H1 (cell line): ENCODE results near the gene EIF4E3. TPM values are rescaled to one million over a fixed set of nuclear protein-coding genes. Genes with fewer than 3 reads are reported as not detected.

ENCODE experiments used
- CTCF ChIA-PET: fragments of 300-600 bp; sonication (Branson Sonifier 250); formaldehyde crosslinking; loops from one replicate; lab custom pipeline; 2021; ENCODE audit not compliant: partially characterized antibody; lab: Charles Lee
- POLR2A ChIA-PET: fragments of 300-600 bp; sonication (Branson Sonifier 250); formaldehyde crosslinking; loops from one replicate; lab custom pipeline; 2021; ENCODE audit warnings: inconsistent platforms; ENCODE audit not compliant: partially characterized antibody; lab: Charles Lee
- DNase-seq, 2 experiments: peaks; one replicate each; pipeline versions ENCODE4 v3.0.0 to v3.0.0-alpha.2; 2010 to 2022; ENCODE audit warnings: low spot score in 2 of 2, low read depth in 1 of 2, mixed read lengths in 1 of 2
- FAIRE-seq: peaks from 2 replicates; lab custom pipeline; 2011; peaks lifted over from hg19 to GRCh38; lab: Jason Lieb, UNC
- H2AFZ ChIP-seq: 2 replicates; pipeline ENCODE4 v1.8.1; 2012; ENCODE audit warnings: low read length, inconsistent platforms
- H2AK5ac ChIP-seq: 2 replicates; pipeline ENCODE4 v1.6.1; 2013; ENCODE audit warnings: low read depth, low read length
- H2BK120ac ChIP-seq: replicated peaks from 2 replicates; pipeline ENCODE3; 2013; ENCODE audit warnings: low read depth, low read length, inconsistent platforms
- H2BK12ac ChIP-seq: 2 replicates; pipeline ENCODE4 v1.6.1; 2013; ENCODE audit warnings: low read depth, low read length
- H2BK15ac ChIP-seq: 2 replicates; pipeline ENCODE4 v1.6.1; 2013; ENCODE audit warnings: low read length
- H2BK20ac ChIP-seq: 2 replicates; pipeline ENCODE4 v1.6.1; 2013; ENCODE audit warnings: low read length
- H2BK5ac ChIP-seq: 2 replicates; pipeline ENCODE4 v1.6.1; 2013; ENCODE audit warnings: low read depth, low read length
- H3K14ac ChIP-seq: 2 replicates; pipeline ENCODE4 v1.6.1; 2013; ENCODE audit warnings: inconsistent platforms; ENCODE audit not compliant: insufficient read length
- H3K18ac ChIP-seq: 2 replicates; pipeline ENCODE4 v1.6.1; 2013; ENCODE audit warnings: low read length; ENCODE audit errors: extremely low read depth
- H3K23ac ChIP-seq: 2 replicates; pipeline ENCODE4 v1.6.1; 2013; ENCODE audit warnings: inconsistent platforms; ENCODE audit not compliant: insufficient read length
- H3K23me2 ChIP-seq: 2 replicates; pipeline ENCODE4 v1.6.1; 2013; ENCODE audit warnings: low read depth, low read length
- H3K27ac ChIP-seq: 2 replicates; pipeline ENCODE4 v1.6.1; 2011; ENCODE audit warnings: low read depth, low read length, inconsistent platforms
- H3K27me3 ChIP-seq, 4 experiments: replicated peaks in 1 of 4; 1 replicate in 1 of 4; 2 replicates in 3 of 4; pipeline versions ENCODE4 v1.6.1 to v1.8.1; 2011 to 2013; ENCODE audit warnings: low read length in 3 of 4, mild to moderate bottlenecking in 3 of 4, inconsistent platforms in 2 of 4, mixed read lengths in 2 of 4, moderate library complexity in 1 of 4; ENCODE audit not compliant: control insufficient read depth in 3 of 4, insufficient read depth in 3 of 4; ENCODE audit errors: extremely low read depth in 1 of 4
- H3K36me3 ChIP-seq, 4 experiments: 2 replicates each; pipeline versions ENCODE4 v1.6.1 to v1.8.1; 2011 to 2013; ENCODE audit warnings: mild to moderate bottlenecking in 4 of 4, low read length in 3 of 4, moderate library complexity in 2 of 4, control low read depth in 1 of 4, inconsistent platforms in 1 of 4; ENCODE audit not compliant: insufficient read depth in 4 of 4, control insufficient read depth in 2 of 4
- H3K4ac ChIP-seq: replicated peaks from 2 replicates; pipeline ENCODE3; 2013; ENCODE audit warnings: low read length, low read depth, mixed read lengths, inconsistent platforms; ENCODE audit not compliant: insufficient read length
- H3K4me1 ChIP-seq, 4 experiments: replicated peaks in 1 of 4; 1 replicate in 1 of 4; 2 replicates in 3 of 4; pipeline versions ENCODE4 v1.6.1 to v1.8.1; 2011 to 2013; ENCODE audit warnings: low read length in 3 of 4, inconsistent platforms in 2 of 4, mixed read lengths in 1 of 4; ENCODE audit not compliant: insufficient read depth in 4 of 4, control insufficient read depth in 3 of 4
- H3K4me2 ChIP-seq, 2 experiments: 2 replicates each; pipeline versions ENCODE4 v1.6.1 to v1.8.1; 2011 to 2013; ENCODE audit warnings: low read depth in 2 of 2, low read length in 2 of 2, control low read depth in 1 of 2, inconsistent platforms in 1 of 2, mild to moderate bottlenecking in 1 of 2; ENCODE audit not compliant: insufficient read depth in 1 of 2
- H3K4me3 ChIP-seq, 4 experiments: fragments of 200-600, 300-600 bp in 1 of 4; sonication (generic), shearing (Covaris generic), sonication (Bioruptor Twin) in 1 of 4; 2 replicates each; pipeline versions ENCODE4 v1.5.1 to v1.8.1; 2011 to 2016; ENCODE audit warnings: low read length in 4 of 4, low read depth in 3 of 4, control low read depth in 2 of 4, inconsistent platforms in 2 of 4, mild to moderate bottlenecking in 2 of 4, mixed read lengths in 1 of 4, moderate library complexity in 1 of 4; ENCODE audit not compliant: insufficient read depth in 2 of 4; ENCODE audit errors: extremely low read depth in 1 of 4
- H3K56ac ChIP-seq: replicated peaks from 2 replicates; pipeline ENCODE3; 2013; ENCODE audit warnings: low read depth, mild to moderate bottlenecking, mixed read lengths, low read length, inconsistent platforms; ENCODE audit not compliant: insufficient read length
- H3K79me1 ChIP-seq: 2 replicates; pipeline ENCODE4 v1.6.1; 2013; ENCODE audit warnings: low read depth, low read length, control low read depth
- H3K79me2 ChIP-seq, 2 experiments: 2 replicates each; pipeline versions ENCODE4 v1.6.1 to v1.8.1; 2012 to 2013; ENCODE audit warnings: low read length in 2 of 2, mild to moderate bottlenecking in 2 of 2, inconsistent platforms in 1 of 2; ENCODE audit not compliant: insufficient read depth in 2 of 2, control insufficient read depth in 1 of 2
- H3K9ac ChIP-seq, 4 experiments: replicated peaks in 1 of 4; 1 replicate in 1 of 4; 2 replicates in 3 of 4; pipeline versions ENCODE4 v1.6.1 to v1.8.1; 2011 to 2013; ENCODE audit warnings: low read depth in 3 of 4, low read length in 3 of 4, control low read depth in 2 of 4, mild to moderate bottlenecking in 2 of 4, moderate library complexity in 2 of 4, inconsistent platforms in 1 of 4; ENCODE audit errors: extremely low read depth in 1 of 4
- H3K9me3 ChIP-seq, 2 experiments: 2 replicates each; pipeline versions ENCODE4 v1.6.1 to v1.8.1; 2012 to 2013; ENCODE audit warnings: mild to moderate bottlenecking in 2 of 2, moderate library complexity in 2 of 2, control low read depth in 1 of 2, inconsistent platforms in 1 of 2, low read depth in 1 of 2, low read length in 1 of 2, mixed read lengths in 1 of 2; ENCODE audit not compliant: insufficient read depth in 2 of 2
- H4K20me1 ChIP-seq, 2 experiments: replicated peaks in 1 of 2; 2 replicates each; pipeline versions ENCODE3 to v1.8.1; 2011 to 2013; ENCODE audit warnings: inconsistent platforms in 2 of 2, low read length in 2 of 2, mild to moderate bottlenecking in 1 of 2; ENCODE audit not compliant: insufficient read depth in 2 of 2, control insufficient read depth in 1 of 2
- H4K5ac ChIP-seq: 2 replicates; pipeline ENCODE4 v1.6.1; 2013; ENCODE audit warnings: low read length, low read depth, mixed read lengths, inconsistent platforms; ENCODE audit not compliant: insufficient read length
- H4K8ac ChIP-seq: 2 replicates; pipeline ENCODE4 v1.8.0; 2013; ENCODE audit warnings: mild to moderate bottlenecking, moderate library complexity, low read length, inconsistent platforms; ENCODE audit not compliant: insufficient read depth; ENCODE audit errors: extremely low read depth
- H4K91ac ChIP-seq: replicated peaks from 2 replicates; pipeline ENCODE3; 2013; ENCODE audit warnings: low read length, mixed read lengths, inconsistent platforms; ENCODE audit not compliant: insufficient read length
- BACH1 ChIP-seq: IDR thresholded peaks from 2 replicates; pipeline ENCODE4 v1.6.1; 2012; ENCODE audit warnings: low read length, improper control_type of control experiment
- HDAC2 ChIP-seq, 2 experiments: fragments of 300-600 bp in 1 of 2; sonication (generic) in 1 of 2; IDR thresholded peaks; 2 replicates each; pipeline ENCODE4 v1.6.1; 2011 to 2012; ENCODE audit warnings: low read depth in 2 of 2, low read length in 2 of 2, mild to moderate bottlenecking in 2 of 2, moderate library complexity in 2 of 2, borderline replicate concordance in 1 of 2, inconsistent platforms in 1 of 2
- KDM1A ChIP-seq: fragments of 200-600, 300-600 bp; sonication (generic); IDR thresholded peaks from 2 replicates; pipeline ENCODE4 v1.7.1; 2016; ENCODE audit warnings: mild to moderate bottlenecking, low read length, borderline replicate concordance
- TCF12 ChIP-seq: IDR thresholded peaks from 2 replicates; pipeline ENCODE4 v1.6.1; 2011; ENCODE audit warnings: low read depth, mild to moderate bottlenecking, low read length
- WGBS, 2 experiments: shearing (Covaris generic) in 1 of 2; methylation state at CpG; one replicate each; pipeline versions ENCODE4 v1.1.6 to v1.1.7; 2013 to 2015; ENCODE audit warnings: low lambda C conversion rate in 2 of 2, mixed read lengths in 2 of 2, inconsistent platforms in 1 of 2, low coverage in 1 of 2, missing lambda C conversion rate in 1 of 2; ENCODE audit not compliant: insufficient replicate concordance in 2 of 2, insufficient coverage in 1 of 2, insufficient read length in 1 of 2; ENCODE audit errors: extremely low coverage in 1 of 2, missing lambda C conversion rate in 1 of 2; 5-methylcytosine and 5-hydroxymethylcytosine counted together
- polyA plus RNA-seq, 7 experiments: library from polyadenylated mRNA; depleted of rRNA in 3 of 7; stranded (reverse) in 5 of 7; unstranded in 2 of 7; fragments of >200 nt in 5 of 7; fragments of 200-250 nt in 2 of 7; gene quantifications; 1 replicate in 5 of 7; 2 replicates in 1 of 7; 4 replicates in 1 of 7; pipeline versions ENCODE4 v1.2.1 to v1.2.3, GENCODE V29; 2011 to 2013; ENCODE audit warnings: missing spikeins in 2 of 7, mixed read lengths in 2 of 7
- total RNA-seq: library from RNA; stranded (reverse); fragmentation: NEBNext Ultra II Directional; extraction: Animal tissue kit (Norgen Biotek cat#: 25700); gene quantifications from 2 replicates; pipeline ENCODE4 v1.2.1, GENCODE V29; 2021

Gene EIF4E3
- total and polyA plus RNA-seq, 2 of the 8 experiments (the other 6 are each of a cell fraction or from before 2014, with no cell fraction given) = 5.2 to 17.0 TPM

GRCh38 chr3:71718072-71718471, 7.1 kb downstream of the EIF4E3 start:
- no peak for FAIRE-seq

More at GRCh38 chr3:71718072-71718471, 7.1 kb downstream of the EIF4E3 start:
- Histone ChIP-seq H2BK12ac (no peak overlapping the region), H2BK120ac (no peak overlapping the region), H3K23me2 (no peaks in the 10 kb centered on the region; the same call in 1 of the 2 replicates), H4K20me1 (no peaks in the 10 kb centered on the region), H2BK15ac (no peak overlapping the region), H2BK5ac (no peak overlapping the region), H3K9me3 (no peaks in the 10 kb centered on the region), H3K79me2 (0 out of 4 replicates have a peak, but pooled peaks cover 0 to 3% of the 10 kb centered on the region in 2 experiments), H2AFZ (no peak overlapping the region), H3K27me3 (peaks cover 0 to 3% (median 2%) of the 10 kb centered on the region in 4 experiments; a peak in 3 of 7 replicates), H3K4me2 (no peak overlapping the region), H3K23ac (no peak overlapping the region), H3K4me3 (no peak overlapping the region), H3K4ac (no peak overlapping the region), H3K56ac (no peak overlapping the region), H3K9ac (no peak overlapping the region), H2BK20ac (no peak overlapping the region), H4K91ac (no peak overlapping the region), H4K8ac (no peak overlapping the region), H3K18ac (no peak overlapping the region), H3K27ac (no peak overlapping the region), H4K5ac (no peak overlapping the region), H3K14ac (no peak overlapping the region), H3K79me1 (no peaks in the 10 kb centered on the region), H3K4me1 (no peaks in the 10 kb centered on the region), H2AK5ac (no peak overlapping the region), H3K36me3 (no peaks in the 10 kb centered on the region)
- ChIA-PET POLR2A (no interaction called here), CTCF (interaction anchor here (1.8 to 1.9 kb wide), 2 partner anchors 157 to 163 kb away, joined by 4 to 6 read pairs; no protein-coding TSS in a partner anchor)
- 95% methylated on average over 4 of the region's 4 CpGs; no CpG with 5 or more reads in 1 of the 2 experiments for WGBS, 2 experiments
- DNase-seq = no peak
- TF ChIP-seq HDAC2 (IDR thresholded peaks at IDR 0.05; ENCODE audit: borderline replicate concordance in 1 of 2, low read depth in 2 of 2, low read length in 2 of 2) = no peak
- no peak for TF ChIP-seq KDM1A
- TF ChIP-seq BACH1 = no peak
- TF ChIP-seq TCF12 = no peak
